H1 (cell line): ENCODE measurements around the gene FAM241B. TPM values are rescaled to one million over a fixed set of nuclear protein-coding genes. Genes with fewer than 3 reads are reported as not detected.

Source experiments
- CTCF ChIA-PET: fragments of 300-600 bp; sonication (Branson Sonifier 250); formaldehyde crosslinking; loops from one replicate; lab custom pipeline; 2021; ENCODE audit not compliant: partially characterized antibody; lab: Charles Lee
- POLR2A ChIA-PET: fragments of 300-600 bp; sonication (Branson Sonifier 250); formaldehyde crosslinking; loops from one replicate; lab custom pipeline; 2021; ENCODE audit warnings: inconsistent platforms; ENCODE audit not compliant: partially characterized antibody; lab: Charles Lee
- DNase-seq, 2 experiments: peaks; one replicate each; pipeline versions ENCODE4 v3.0.0 to v3.0.0-alpha.2; 2010 to 2022; ENCODE audit warnings: low spot score in 2 of 2, low read depth in 1 of 2, mixed read lengths in 1 of 2
- FAIRE-seq: peaks from 2 replicates; lab custom pipeline; 2011; peaks lifted over from hg19 to GRCh38; lab: Jason Lieb, UNC
- H2AFZ ChIP-seq: 2 replicates; pipeline ENCODE4 v1.8.1; 2012; ENCODE audit warnings: low read length, inconsistent platforms
- H2AK5ac ChIP-seq: 2 replicates; pipeline ENCODE4 v1.6.1; 2013; ENCODE audit warnings: low read depth, low read length
- H2BK120ac ChIP-seq: replicated peaks from 2 replicates; pipeline ENCODE3; 2013; ENCODE audit warnings: low read depth, low read length, inconsistent platforms
- H2BK12ac ChIP-seq: 2 replicates; pipeline ENCODE4 v1.6.1; 2013; ENCODE audit warnings: low read depth, low read length
- H2BK15ac ChIP-seq: 2 replicates; pipeline ENCODE4 v1.6.1; 2013; ENCODE audit warnings: low read length
- H2BK20ac ChIP-seq: 2 replicates; pipeline ENCODE4 v1.6.1; 2013; ENCODE audit warnings: low read length
- H2BK5ac ChIP-seq: 2 replicates; pipeline ENCODE4 v1.6.1; 2013; ENCODE audit warnings: low read depth, low read length
- H3K14ac ChIP-seq: 2 replicates; pipeline ENCODE4 v1.6.1; 2013; ENCODE audit warnings: inconsistent platforms; ENCODE audit not compliant: insufficient read length
- H3K18ac ChIP-seq: 2 replicates; pipeline ENCODE4 v1.6.1; 2013; ENCODE audit warnings: low read length; ENCODE audit errors: extremely low read depth
- H3K23ac ChIP-seq: 2 replicates; pipeline ENCODE4 v1.6.1; 2013; ENCODE audit warnings: inconsistent platforms; ENCODE audit not compliant: insufficient read length
- H3K23me2 ChIP-seq: 2 replicates; pipeline ENCODE4 v1.6.1; 2013; ENCODE audit warnings: low read depth, low read length
- H3K27ac ChIP-seq: 2 replicates; pipeline ENCODE4 v1.6.1; 2011; ENCODE audit warnings: low read depth, low read length, inconsistent platforms
- H3K27me3 ChIP-seq, 4 experiments: replicated peaks in 1 of 4; 1 replicate in 1 of 4; 2 replicates in 3 of 4; pipeline versions ENCODE4 v1.6.1 to v1.8.1; 2011 to 2013; ENCODE audit warnings: low read length in 3 of 4, mild to moderate bottlenecking in 3 of 4, inconsistent platforms in 2 of 4, mixed read lengths in 2 of 4, moderate library complexity in 1 of 4; ENCODE audit not compliant: control insufficient read depth in 3 of 4, insufficient read depth in 3 of 4; ENCODE audit errors: extremely low read depth in 1 of 4
- H3K36me3 ChIP-seq, 4 experiments: 2 replicates each; pipeline versions ENCODE4 v1.6.1 to v1.8.1; 2011 to 2013; ENCODE audit warnings: mild to moderate bottlenecking in 4 of 4, low read length in 3 of 4, moderate library complexity in 2 of 4, control low read depth in 1 of 4, inconsistent platforms in 1 of 4; ENCODE audit not compliant: insufficient read depth in 4 of 4, control insufficient read depth in 2 of 4
- H3K4ac ChIP-seq: replicated peaks from 2 replicates; pipeline ENCODE3; 2013; ENCODE audit warnings: low read length, low read depth, mixed read lengths, inconsistent platforms; ENCODE audit not compliant: insufficient read length
- H3K4me1 ChIP-seq, 4 experiments: replicated peaks in 1 of 4; 1 replicate in 1 of 4; 2 replicates in 3 of 4; pipeline versions ENCODE4 v1.6.1 to v1.8.1; 2011 to 2013; ENCODE audit warnings: low read length in 3 of 4, inconsistent platforms in 2 of 4, mixed read lengths in 1 of 4; ENCODE audit not compliant: insufficient read depth in 4 of 4, control insufficient read depth in 3 of 4
- H3K4me2 ChIP-seq, 2 experiments: 2 replicates each; pipeline versions ENCODE4 v1.6.1 to v1.8.1; 2011 to 2013; ENCODE audit warnings: low read depth in 2 of 2, low read length in 2 of 2, control low read depth in 1 of 2, inconsistent platforms in 1 of 2, mild to moderate bottlenecking in 1 of 2; ENCODE audit not compliant: insufficient read depth in 1 of 2
- H3K4me3 ChIP-seq, 4 experiments: fragments of 200-600, 300-600 bp in 1 of 4; sonication (generic), shearing (Covaris generic), sonication (Bioruptor Twin) in 1 of 4; 2 replicates each; pipeline versions ENCODE4 v1.5.1 to v1.8.1; 2011 to 2016; ENCODE audit warnings: low read length in 4 of 4, low read depth in 3 of 4, control low read depth in 2 of 4, inconsistent platforms in 2 of 4, mild to moderate bottlenecking in 2 of 4, mixed read lengths in 1 of 4, moderate library complexity in 1 of 4; ENCODE audit not compliant: insufficient read depth in 2 of 4; ENCODE audit errors: extremely low read depth in 1 of 4
- H3K56ac ChIP-seq: replicated peaks from 2 replicates; pipeline ENCODE3; 2013; ENCODE audit warnings: low read depth, mild to moderate bottlenecking, mixed read lengths, low read length, inconsistent platforms; ENCODE audit not compliant: insufficient read length
- H3K79me1 ChIP-seq: 2 replicates; pipeline ENCODE4 v1.6.1; 2013; ENCODE audit warnings: low read depth, low read length, control low read depth
- H3K79me2 ChIP-seq, 2 experiments: 2 replicates each; pipeline versions ENCODE4 v1.6.1 to v1.8.1; 2012 to 2013; ENCODE audit warnings: low read length in 2 of 2, mild to moderate bottlenecking in 2 of 2, inconsistent platforms in 1 of 2; ENCODE audit not compliant: insufficient read depth in 2 of 2, control insufficient read depth in 1 of 2
- H3K9ac ChIP-seq, 4 experiments: replicated peaks in 1 of 4; 1 replicate in 1 of 4; 2 replicates in 3 of 4; pipeline versions ENCODE4 v1.6.1 to v1.8.1; 2011 to 2013; ENCODE audit warnings: low read depth in 3 of 4, low read length in 3 of 4, control low read depth in 2 of 4, mild to moderate bottlenecking in 2 of 4, moderate library complexity in 2 of 4, inconsistent platforms in 1 of 4; ENCODE audit errors: extremely low read depth in 1 of 4
- H3K9me3 ChIP-seq, 2 experiments: 2 replicates each; pipeline versions ENCODE4 v1.6.1 to v1.8.1; 2012 to 2013; ENCODE audit warnings: mild to moderate bottlenecking in 2 of 2, moderate library complexity in 2 of 2, control low read depth in 1 of 2, inconsistent platforms in 1 of 2, low read depth in 1 of 2, low read length in 1 of 2, mixed read lengths in 1 of 2; ENCODE audit not compliant: insufficient read depth in 2 of 2
- H4K20me1 ChIP-seq, 2 experiments: replicated peaks in 1 of 2; 2 replicates each; pipeline versions ENCODE3 to v1.8.1; 2011 to 2013; ENCODE audit warnings: inconsistent platforms in 2 of 2, low read length in 2 of 2, mild to moderate bottlenecking in 1 of 2; ENCODE audit not compliant: insufficient read depth in 2 of 2, control insufficient read depth in 1 of 2
- H4K5ac ChIP-seq: 2 replicates; pipeline ENCODE4 v1.6.1; 2013; ENCODE audit warnings: low read length, low read depth, mixed read lengths, inconsistent platforms; ENCODE audit not compliant: insufficient read length
- H4K8ac ChIP-seq: 2 replicates; pipeline ENCODE4 v1.8.0; 2013; ENCODE audit warnings: mild to moderate bottlenecking, moderate library complexity, low read length, inconsistent platforms; ENCODE audit not compliant: insufficient read depth; ENCODE audit errors: extremely low read depth
- H4K91ac ChIP-seq: replicated peaks from 2 replicates; pipeline ENCODE3; 2013; ENCODE audit warnings: low read length, mixed read lengths, inconsistent platforms; ENCODE audit not compliant: insufficient read length
- WGBS, 2 experiments: shearing (Covaris generic) in 1 of 2; methylation state at CpG; one replicate each; pipeline versions ENCODE4 v1.1.6 to v1.1.7; 2013 to 2015; ENCODE audit warnings: low lambda C conversion rate in 2 of 2, mixed read lengths in 2 of 2, inconsistent platforms in 1 of 2, low coverage in 1 of 2, missing lambda C conversion rate in 1 of 2; ENCODE audit not compliant: insufficient replicate concordance in 2 of 2, insufficient coverage in 1 of 2, insufficient read length in 1 of 2; ENCODE audit errors: extremely low coverage in 1 of 2, missing lambda C conversion rate in 1 of 2; 5-methylcytosine and 5-hydroxymethylcytosine counted together
- polyA plus RNA-seq, 7 experiments: library from polyadenylated mRNA; depleted of rRNA in 3 of 7; stranded (reverse) in 5 of 7; unstranded in 2 of 7; fragments of >200 nt in 5 of 7; fragments of 200-250 nt in 2 of 7; gene quantifications; 1 replicate in 5 of 7; 2 replicates in 1 of 7; 4 replicates in 1 of 7; pipeline versions ENCODE4 v1.2.1 to v1.2.3, GENCODE V29; 2011 to 2013; ENCODE audit warnings: missing spikeins in 2 of 7, mixed read lengths in 2 of 7
- total RNA-seq: library from RNA; stranded (reverse); fragmentation: NEBNext Ultra II Directional; extraction: Animal tissue kit (Norgen Biotek cat#: 25700); gene quantifications from 2 replicates; pipeline ENCODE4 v1.2.1, GENCODE V29; 2021

Gene FAM241B
- total and polyA plus RNA-seq, 2 of the 8 experiments (the other 6 are each of a cell fraction or from before 2014, with no cell fraction given), result 19.3 to 30.1 TPM

DNA sequence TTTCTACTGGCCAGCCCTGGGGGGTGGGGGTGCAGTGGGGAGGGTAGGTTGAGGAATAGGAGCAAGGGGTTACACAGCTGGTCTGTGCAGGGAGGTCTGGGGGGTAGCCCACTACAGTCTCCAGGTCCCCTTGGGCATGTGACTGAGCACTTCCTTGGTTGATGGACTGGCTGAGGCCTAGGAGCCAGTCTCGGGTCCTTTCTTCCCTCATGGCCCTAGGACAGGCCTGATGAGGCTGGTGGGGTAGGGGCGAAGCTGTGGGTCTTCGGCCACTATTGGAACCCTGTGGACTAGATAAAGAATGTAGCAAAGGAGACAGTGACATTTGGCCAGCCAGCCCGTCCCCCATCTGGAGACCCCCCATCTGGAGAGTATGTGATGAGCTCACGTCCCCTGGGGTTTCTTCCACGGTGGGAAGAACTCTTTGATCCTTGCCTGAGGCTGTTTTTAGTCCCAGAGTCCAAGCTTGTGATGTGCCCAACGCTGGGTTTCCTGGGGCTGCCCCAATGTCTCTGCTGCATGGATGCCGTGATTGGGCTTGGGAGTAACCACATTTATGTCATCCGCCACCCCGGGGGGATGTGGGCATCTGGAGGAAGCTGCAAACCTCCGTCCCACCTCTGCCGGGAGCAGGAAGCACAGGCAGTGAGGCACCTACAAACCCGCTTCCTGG lies 20.7 kb downstream of the FAM241B start:
- CTCF ChIA-PET, result interaction anchor here (0.6 to 59.4 kb wide), 13 partner anchors 0 to 466 kb away, joined by 3 to 1374 read pairs (median 3); partner anchors contain the start of gene NEUROG3
- no peak for DNase-seq

More for the DNA sequence above, 20.7 kb downstream of the FAM241B start:
- no peak overlapping the region for H2BK120ac ChIP-seq
- no peaks in the 10 kb centered on the region for H3K79me1 ChIP-seq
- H2BK12ac ChIP-seq, result no peak overlapping the region
- H4K8ac ChIP-seq, result no peak overlapping the region; the same call in 1 of the 2 replicates
- no peak overlapping the region for H2BK5ac ChIP-seq
- H4K20me1 ChIP-seq, result no peaks in the 10 kb centered on the region
- no peak overlapping the region for H2BK20ac ChIP-seq
- no peak overlapping the region for H3K4me3 ChIP-seq
- H3K4ac ChIP-seq, result no peak overlapping the region
- H3K14ac ChIP-seq, result no peak overlapping the region
- no peak overlapping the region for H3K4me2 ChIP-seq
- FAIRE-seq, result no peak
- H3K56ac ChIP-seq, result no peak overlapping the region
- H3K36me3 ChIP-seq, result no peaks in the 10 kb centered on the region
- H3K23ac ChIP-seq, result no peak overlapping the region
- H2AK5ac ChIP-seq, result no peak overlapping the region; the same call in 1 of the 2 replicates
- no peak overlapping the region for H3K27ac ChIP-seq
- POLR2A ChIA-PET, result interaction anchor here (1.2 kb wide), 1 partner anchor 14 kb away, joined by 4 read pairs; no protein-coding TSS in a partner anchor
- no peaks in the 10 kb centered on the region; a peak in 3 of 7 replicates for H3K27me3 ChIP-seq
- no peak overlapping the region for H4K91ac ChIP-seq
- no peak overlapping the region for H4K5ac ChIP-seq
- peaks cover 0 to 18% (median 11%) of the 10 kb centered on the region in 4 experiments; a peak in 6 of 7 replicates for H3K4me1 ChIP-seq
- WGBS, 2 experiments, result 86% methylated on average over 12 of the region's 13 CpGs; no CpG with 5 or more reads in 1 of the 2 experiments
- no peaks in the 10 kb centered on the region; the same call in 1 of the 2 replicates for H3K23me2 ChIP-seq
- no peaks in the 10 kb centered on the region for H3K9me3 ChIP-seq
- H3K79me2 ChIP-seq, result no peaks in the 10 kb centered on the region
- no peak overlapping the region for H2BK15ac ChIP-seq
- no peak overlapping the region for H3K18ac ChIP-seq
- no peak overlapping the region for H2AFZ ChIP-seq
- H3K9ac ChIP-seq, result no peak overlapping the region
